Epithelial cell of prostate (primary cell): ENCODE measurements around the gene PARP15.
A peak's percentile ranks its signal among the peaks of the same experiment; 100 is the strongest.

Experiments
- DNase-seq: peaks from one replicate; pipeline ENCODE4 v3.0.0-alpha.2; 2011; ENCODE audit warnings: low read depth, low spot score
- H3K27ac ChIP-seq: fragments of 450-650 bp; 2 replicates; pipeline ENCODE4 v1.5.1; 2017; ENCODE audit warnings: mild to moderate bottlenecking

PARP15 gene

DNA sequence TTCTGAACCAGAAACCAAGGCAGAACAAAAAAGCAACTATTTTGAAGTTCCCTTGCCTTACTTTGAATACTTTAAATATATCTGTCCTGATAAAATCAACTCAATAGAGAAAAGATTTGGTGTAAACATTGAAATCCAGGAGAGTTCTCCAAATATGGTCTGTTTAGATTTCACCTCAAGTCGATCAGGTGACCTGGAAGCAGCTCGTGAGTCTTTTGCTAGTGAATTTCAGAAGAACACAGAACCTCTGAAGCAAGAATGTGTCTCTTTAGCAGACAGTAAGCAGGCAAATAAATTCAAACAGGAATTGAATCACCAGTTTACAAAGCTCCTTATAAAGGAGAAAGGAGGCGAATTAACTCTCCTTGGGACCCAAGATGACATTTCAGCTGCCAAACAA is 8.7 kb upstream of the PARP15 start:
- no peak for DNase-seq
- no peak overlapping the region for H3K27ac ChIP-seq

DNA sequence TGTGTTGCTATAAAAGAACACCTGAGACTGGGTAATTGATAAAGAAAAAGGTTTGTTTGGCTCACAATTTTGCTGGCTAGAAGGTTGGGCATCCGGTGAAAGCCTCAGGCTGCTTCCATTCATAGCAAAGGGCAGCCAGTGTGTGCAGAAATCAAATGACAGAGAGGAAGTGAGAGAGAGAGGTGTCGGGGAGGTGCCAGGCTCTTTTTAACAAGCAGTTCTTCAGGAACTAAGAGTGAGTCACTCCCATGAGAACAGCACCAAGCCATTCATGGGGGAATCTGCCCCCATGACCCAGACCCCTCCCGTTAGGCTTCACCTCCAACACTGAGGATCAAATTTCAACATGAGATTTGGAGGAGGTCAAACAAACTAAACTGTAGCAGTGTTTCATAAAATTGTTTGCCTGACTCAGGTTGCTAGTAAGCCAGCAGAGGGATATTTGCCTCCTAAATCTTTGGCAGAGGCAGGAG is 4.5 kb upstream of the PARP15 start:
- peak; percentile 53 for DNase-seq
- H3K27ac ChIP-seq: peak overlapping the region; percentile 52

- no peak for DNase-seq
- no peak overlapping the region for H3K27ac ChIP-seq
Observed at GRCh38 chr3:122576174-122576940, 1.1 kb upstream of the PARP15 start.

GRCh38 chr3:122578069-122578740 is 755 bp downstream of the PARP15 start:
- H3K27ac ChIP-seq: no peak overlapping the region
- no peak for DNase-seq

DNA sequence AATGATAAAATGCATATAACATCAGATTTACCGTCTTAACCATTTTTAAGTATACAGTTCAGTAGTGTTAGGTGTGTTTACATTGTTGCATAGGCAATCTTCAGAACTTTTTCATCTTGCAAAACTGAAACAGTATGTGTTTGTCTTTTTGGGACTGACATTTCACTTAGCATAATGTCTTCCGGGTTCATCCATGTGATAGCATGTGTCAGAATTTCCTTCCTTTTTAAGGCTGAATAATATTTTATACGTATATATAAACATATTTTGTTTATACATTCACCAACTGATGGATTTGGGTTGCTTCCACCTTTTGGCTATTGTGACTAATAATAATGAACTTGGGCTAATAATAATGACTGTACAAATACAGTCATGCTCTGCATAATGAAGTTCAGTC is 3.0 kb downstream of the PARP15 start:
- no peak overlapping the region for H3K27ac ChIP-seq
- DNase-seq: no peak

- no peak overlapping the region for H3K27ac ChIP-seq
- no peak for DNase-seq
Observed at GRCh38 chr3:122581622-122582021, 4.2 kb downstream of the PARP15 start.

DNA sequence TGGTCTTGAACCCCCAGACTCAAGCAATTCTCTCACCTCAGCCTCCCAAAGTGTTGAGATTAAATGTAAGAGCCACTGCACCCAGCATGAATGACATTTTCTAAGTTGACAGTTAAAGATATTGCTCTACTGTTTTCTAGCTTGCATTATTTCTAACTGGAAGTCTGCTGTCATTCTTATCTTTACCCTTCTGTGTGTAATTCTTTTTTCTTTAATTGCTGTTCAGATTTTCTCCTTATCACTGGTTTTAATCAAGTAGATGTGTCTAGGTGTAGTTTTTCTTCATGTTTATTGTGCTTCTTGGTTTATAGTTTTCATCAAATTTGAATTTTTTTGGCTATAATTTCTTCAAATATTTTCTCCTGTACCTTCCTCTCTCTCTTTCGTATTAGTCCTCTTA is 4.9 kb downstream of the PARP15 start:
- no peak overlapping the region for H3K27ac ChIP-seq
- no peak for DNase-seq

GRCh38 chr3:122586098-122586497 is 8.6 kb downstream of the PARP15 start:
- no peak for DNase-seq
- H3K27ac ChIP-seq: no peak overlapping the region

DNA sequence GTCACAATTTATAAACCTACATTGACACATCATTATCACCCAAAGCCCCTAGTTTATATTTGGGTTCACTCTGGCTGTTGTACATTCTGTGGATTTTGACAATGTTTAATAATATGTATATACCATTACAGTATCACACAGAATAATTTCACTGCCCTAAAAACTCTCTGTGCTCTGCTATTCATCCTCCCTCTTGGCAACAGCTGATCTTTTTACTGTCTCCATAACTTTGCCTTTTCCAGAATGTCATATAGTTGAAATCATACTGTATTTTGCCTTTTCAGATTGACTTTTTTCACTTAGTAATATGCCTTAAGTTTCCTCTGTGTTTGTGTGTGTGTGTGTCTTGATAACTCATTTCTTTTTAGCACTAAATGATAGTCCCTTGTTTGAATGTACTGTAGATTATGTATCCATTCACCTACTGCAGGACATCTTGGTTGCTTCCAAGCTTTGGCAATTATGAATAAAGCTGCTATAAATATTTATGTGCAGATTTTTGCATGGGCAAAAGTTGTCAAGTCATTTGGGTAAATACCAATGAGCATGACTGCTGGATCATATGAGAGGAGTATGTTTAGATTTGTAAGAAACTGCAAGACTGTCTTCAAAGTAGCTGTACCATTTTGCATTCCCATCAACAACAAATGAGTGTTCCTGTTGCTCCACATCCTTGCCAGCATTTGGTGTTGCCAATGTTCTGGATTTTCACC is 9.5 kb downstream of the PARP15 start:
- H3K27ac ChIP-seq: no peak overlapping the region
- no peak for DNase-seq

DNA sequence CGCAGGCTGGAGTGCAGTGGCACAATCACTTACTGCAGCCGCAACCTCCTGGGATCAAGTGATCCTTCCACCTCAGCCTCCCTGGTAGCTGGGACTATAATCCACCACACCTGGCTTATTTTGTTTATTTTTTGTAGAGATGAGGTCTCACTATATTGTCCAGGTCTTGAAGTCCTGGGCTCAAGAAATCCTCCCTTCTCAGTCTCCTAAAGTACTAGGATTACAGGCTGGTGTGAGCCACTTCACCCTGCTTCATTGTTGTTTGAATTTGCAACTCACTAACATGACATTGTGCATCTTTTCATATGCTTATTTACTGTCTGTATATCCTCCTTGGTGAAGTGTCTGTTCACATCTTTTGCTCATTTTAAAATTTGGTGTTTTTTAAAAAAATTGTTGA is 10.1 kb downstream of the PARP15 start:
- H3K27ac ChIP-seq: no peak overlapping the region
- no peak for DNase-seq

DNA sequence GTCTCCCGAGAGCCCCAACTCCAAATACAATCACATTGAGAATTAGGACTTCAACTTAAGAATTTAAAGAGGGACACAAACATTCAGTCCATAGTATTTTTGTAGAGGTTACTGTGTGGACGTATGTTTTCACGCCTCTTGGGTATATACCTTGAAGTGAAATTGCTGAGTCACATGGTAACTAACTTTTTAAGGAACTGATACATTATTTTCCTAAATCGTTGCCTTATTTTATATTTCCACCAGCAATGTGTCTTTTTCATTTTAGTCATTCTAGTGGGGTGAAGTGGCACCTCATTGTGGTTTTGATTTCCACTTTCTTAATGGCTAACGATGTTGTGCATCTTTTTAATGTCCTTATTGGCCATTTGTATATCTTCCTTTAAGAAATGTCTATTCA is 11.8 kb downstream of the PARP15 start:
- DNase-seq: no peak
- no peak overlapping the region for H3K27ac ChIP-seq

GRCh38 chr3:122590610-122591009 is 13.2 kb downstream of the PARP15 start:
- no peak for DNase-seq
- H3K27ac ChIP-seq: no peak overlapping the region

- no peak for DNase-seq
- H3K27ac ChIP-seq: no peak overlapping the region
Observed at GRCh38 chr3:122594025-122594424, 16.6 kb downstream of the PARP15 start.

DNA sequence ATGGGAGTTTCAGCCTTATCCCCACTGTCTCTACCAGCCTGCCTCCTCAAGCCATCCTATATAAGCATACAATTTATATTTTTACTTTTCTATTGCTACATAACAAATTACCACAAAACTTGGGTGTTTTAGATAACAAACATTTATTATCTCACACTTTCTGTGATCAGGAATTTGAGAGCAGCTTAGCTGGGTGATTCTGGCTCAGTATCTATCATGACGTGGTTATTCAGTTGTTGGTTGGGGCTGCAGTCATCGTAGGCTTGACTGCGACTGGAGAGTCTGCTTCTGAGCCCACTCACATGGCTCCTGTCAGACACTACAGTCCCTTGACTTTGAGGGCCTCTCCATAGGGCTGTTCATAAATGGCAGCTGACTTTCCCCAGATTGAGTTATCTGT is 20.7 kb downstream of the PARP15 start:
- DNase-seq: no peak
- H3K27ac ChIP-seq: no peak overlapping the region

DNA sequence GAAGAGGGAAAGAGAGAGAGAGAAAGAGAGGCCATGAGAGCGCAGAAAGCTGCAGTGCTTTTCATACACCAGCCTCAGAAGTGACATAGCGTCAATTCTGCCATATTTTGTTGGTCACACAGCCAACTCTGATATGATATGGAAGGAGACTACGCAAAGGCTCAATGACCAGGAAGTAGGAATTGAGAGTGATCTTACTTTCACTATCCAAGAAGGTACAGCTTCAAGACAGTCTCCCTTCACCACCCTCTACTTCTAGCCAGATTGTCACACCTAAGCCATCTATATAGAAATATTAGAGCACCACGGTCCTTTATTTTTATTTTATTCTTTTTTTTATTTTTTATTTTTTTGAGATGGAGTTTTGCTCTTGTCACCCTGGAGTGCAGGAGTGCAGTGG is 21.1 kb downstream of the PARP15 start:
- no peak overlapping the region for H3K27ac ChIP-seq

GRCh38 chr3:122602011-122602710 is 24.7 kb downstream of the PARP15 start:
- DNase-seq: no peak
- no peak overlapping the region for H3K27ac ChIP-seq

More for the DNA sequence above, 21.1 kb downstream of the PARP15 start:
- no peak for DNase-seq

DNA sequence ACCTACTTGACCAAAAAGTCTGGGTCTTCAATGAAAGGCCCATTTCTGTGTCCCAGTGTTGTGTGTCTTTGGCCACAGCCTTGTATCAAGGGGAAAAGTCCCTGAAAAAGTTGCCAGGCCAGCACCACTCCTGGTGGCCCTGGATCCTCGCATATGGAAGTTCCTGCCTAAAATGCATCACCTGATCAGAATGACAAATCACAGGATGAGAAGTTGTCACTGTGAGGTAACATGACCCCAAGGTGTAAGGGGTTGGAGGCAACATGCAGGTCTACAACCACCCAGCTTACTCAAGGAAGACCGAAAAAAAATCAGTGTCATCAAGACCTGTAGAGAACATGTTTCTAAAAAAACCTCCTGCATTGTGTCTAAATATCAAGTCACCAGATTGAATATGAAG is 25.6 kb downstream of the PARP15 start:
- DNase-seq: no peak
- no peak overlapping the region for H3K27ac ChIP-seq

DNA sequence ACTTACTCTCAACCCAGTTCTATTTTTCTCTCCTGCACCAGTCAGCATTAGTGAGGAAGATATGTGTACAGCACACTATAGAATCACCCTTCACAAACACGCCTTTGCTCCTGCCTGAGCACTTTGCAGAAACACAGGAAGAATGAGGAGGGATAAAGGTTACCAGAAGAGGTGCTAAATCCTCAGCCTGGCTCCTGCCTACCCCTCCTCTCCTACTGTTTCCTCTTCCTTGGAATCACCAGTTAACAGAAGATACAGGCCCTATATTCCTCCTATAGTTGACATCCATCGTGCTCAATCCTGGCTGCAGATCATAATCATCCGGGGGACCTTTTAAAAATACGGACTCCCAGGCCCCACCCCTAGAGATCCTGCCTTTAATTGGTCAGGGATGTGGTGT is 28.9 kb downstream of the PARP15 start:
- no peak overlapping the region for H3K27ac ChIP-seq
- no peak for DNase-seq

- no peak overlapping the region for H3K27ac ChIP-seq
- DNase-seq: no peak
Observed at GRCh38 chr3:122608916-122609315, 31.5 kb downstream of the PARP15 start.

DNA sequence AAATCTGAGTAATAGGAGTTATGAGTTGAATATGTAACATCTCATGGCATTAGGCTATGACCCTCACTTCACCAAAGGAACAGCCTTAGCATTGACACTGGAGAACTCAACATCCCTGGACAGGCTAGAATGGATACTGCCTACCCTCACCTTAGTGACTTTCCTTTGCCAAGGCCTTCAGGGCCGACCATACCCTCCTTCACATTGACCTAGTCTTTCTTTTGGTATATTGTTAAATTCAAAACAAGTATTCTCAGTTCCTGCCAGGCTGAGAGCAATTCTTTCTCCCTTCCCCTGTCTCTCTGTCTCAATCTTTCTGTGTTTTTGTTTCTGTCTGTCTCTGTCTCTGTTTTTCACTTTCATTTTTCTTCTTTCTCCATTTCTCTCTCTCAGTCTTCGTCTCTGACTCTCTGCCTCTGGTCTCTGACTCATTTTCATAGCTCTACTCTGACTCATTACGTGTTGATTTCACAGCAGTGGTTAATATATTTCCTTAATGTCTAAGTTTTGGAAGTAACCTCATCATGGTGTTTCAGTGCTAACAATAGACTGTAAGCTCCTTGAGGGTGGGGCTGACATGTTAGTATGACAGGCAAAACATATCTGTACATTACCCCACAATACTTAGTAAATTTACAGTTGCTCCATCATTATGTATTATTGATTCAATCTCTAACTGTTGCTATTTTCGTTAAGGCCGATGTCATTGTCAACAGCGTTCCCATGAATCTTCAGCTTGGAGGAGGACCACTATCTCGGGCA is 32.5 kb downstream of the PARP15 start:
- H3K27ac ChIP-seq: peak overlapping the region; percentile 37
- DNase-seq: peak; percentile 78
